Measurements from ENCODE around the gene SBK3. TPM values are rescaled to one million over a fixed set of nuclear protein-coding genes. Genes with fewer than 3 reads are reported as not detected.

The SBK3 gene
- total RNA-seq, 1 donor from 2014 or later, result 3.3 TPM

GRCh38 chr19:55504981-55505380 is 40.4 kb downstream of the SBK3 start:
- Mint-ChIP-seq H3K9me3 (peaks cover 14% of the 10 kb centered on the region), H3K4me1 (peaks cover 7% of the 10 kb centered on the region), H3K27me3 (ENCODE audit: insufficient read depth, low read depth) (peaks cover 12% of the 10 kb centered on the region), H3K36me3 (peaks cover 9% of the 10 kb centered on the region), H3K4me3 (no peak overlapping the region), H3K27ac (no peak overlapping the region)
- Histone ChIP-seq H3K9ac (no peak overlapping the region), H3K4me1 (no peaks in the 10 kb centered on the region), H3K9me3 (ENCODE audit: low read depth) (no peaks in the 10 kb centered on the region), H3K36me3 (no peaks in the 10 kb centered on the region), H2AFZ (replicated peaks) (no peak overlapping the region), H3F3A (ENCODE audit: low read depth) (no peaks in the 10 kb centered on the region), H4K20me1 (ENCODE audit: low read depth) (no peaks in the 10 kb centered on the region), H3K27ac (no peak overlapping the region), H3K4me3 (no peak overlapping the region), H3K79me2 (ENCODE audit: low read depth) (no peaks in the 10 kb centered on the region), H3K27me3 (peaks cover 35% of the 10 kb centered on the region), H3K4me2 (no peak overlapping the region)
- TF ChIP-seq CTCF (IDR thresholded peaks at IDR 0.05) (no peak), EZH2phosphoT487 (IDR thresholded peaks at IDR 0.05) (no peak), EZH2 (IDR thresholded peaks at IDR 0.05) (no peak)
- DNase-seq (ENCODE audit: low spot score), result no peak

GRCh38 chr19:55504252-55504603 is 41.1 kb downstream of the SBK3 start:
- H3K27me3 Mint-ChIP-seq (ENCODE audit: insufficient read depth, low read depth), result peaks cover 12% of the 10 kb centered on the region
- Histone ChIP-seq H3K36me3 (no peaks in the 10 kb centered on the region), H3K4me1 (no peaks in the 10 kb centered on the region), H3K27ac (no peak overlapping the region), H3K27me3 (peaks cover 35% of the 10 kb centered on the region), H4K20me1 (ENCODE audit: low read depth) (no peaks in the 10 kb centered on the region), H3K4me3 (no peak overlapping the region), H3K79me2 (ENCODE audit: low read depth) (no peaks in the 10 kb centered on the region), H3F3A (ENCODE audit: low read depth) (no peaks in the 10 kb centered on the region), H3K4me2 (no peak overlapping the region), H3K9me3 (ENCODE audit: low read depth) (no peaks in the 10 kb centered on the region), H3K9ac (no peak overlapping the region), H2AFZ (replicated peaks) (no peak overlapping the region)
- DNase-seq (ENCODE audit: low spot score), result no peak
- peaks cover 7% of the 10 kb centered on the region for H3K4me1 Mint-ChIP-seq
- TF ChIP-seq CTCF (IDR thresholded peaks at IDR 0.05), result no peak
- H3K27ac Mint-ChIP-seq, result no peak overlapping the region
- H3K4me3 Mint-ChIP-seq, result no peak overlapping the region
- peaks cover 9% of the 10 kb centered on the region for H3K36me3 Mint-ChIP-seq
- H3K9me3 Mint-ChIP-seq, result peaks cover 14% of the 10 kb centered on the region

- H4K20me1 ChIP-seq (ENCODE audit: low read depth), result no peaks in the 10 kb centered on the region
- DNase-seq (ENCODE audit: low spot score), result peak; percentile 97
- Mint-ChIP-seq H3K4me3 (peak overlapping the region; percentile 65), H3K36me3 (peaks cover 9% of the 10 kb centered on the region), H3K27me3 (ENCODE audit: insufficient read depth, low read depth) (peaks cover 12% of the 10 kb centered on the region), H3K9me3 (peaks cover 14% of the 10 kb centered on the region), H3K27ac (no peak overlapping the region), H3K4me1 (peaks cover 11% of the 10 kb centered on the region)
- H3K27me3 ChIP-seq, result peaks cover 35% of the 10 kb centered on the region
- no peaks in the 10 kb centered on the region for H3F3A ChIP-seq (ENCODE audit: low read depth)
- peak overlapping the region; percentile 89 for H2AFZ ChIP-seq (replicated peaks)
- no peak overlapping the region for H3K9ac ChIP-seq
- no peak overlapping the region for H3K4me3 ChIP-seq
- no peak overlapping the region for H3K4me2 ChIP-seq
- H3K9me3 ChIP-seq (ENCODE audit: low read depth), result no peaks in the 10 kb centered on the region
- TF ChIP-seq EZH2phosphoT487 (IDR thresholded peaks at IDR 0.05) (no peak), CTCF (IDR thresholded peaks at IDR 0.05) (peak; percentile 100), EZH2 (IDR thresholded peaks at IDR 0.05) (no peak)
- no peak overlapping the region for H3K27ac ChIP-seq
- H3K79me2 ChIP-seq (ENCODE audit: low read depth), result no peaks in the 10 kb centered on the region
- H3K36me3 ChIP-seq, result no peaks in the 10 kb centered on the region
- H3K4me1 ChIP-seq, result no peaks in the 10 kb centered on the region
These were observed 41.7 kb downstream of the SBK3 start for GRCh38 chr19:55503502-55504251.

All from neural progenitor cell (in vitro differentiated cells).